ENCODE data around the gene KIF1C. TPM values are rescaled to one million over a fixed set of nuclear protein-coding genes. Genes with fewer than 3 reads are reported as not detected.
A peak's percentile ranks its signal among the peaks of the same experiment; 100 is the strongest.

KIF1C gene
- total and polyA plus RNA-seq, 7 donors, result 46.4 to 164 (median 85.6) TPM

DNA sequence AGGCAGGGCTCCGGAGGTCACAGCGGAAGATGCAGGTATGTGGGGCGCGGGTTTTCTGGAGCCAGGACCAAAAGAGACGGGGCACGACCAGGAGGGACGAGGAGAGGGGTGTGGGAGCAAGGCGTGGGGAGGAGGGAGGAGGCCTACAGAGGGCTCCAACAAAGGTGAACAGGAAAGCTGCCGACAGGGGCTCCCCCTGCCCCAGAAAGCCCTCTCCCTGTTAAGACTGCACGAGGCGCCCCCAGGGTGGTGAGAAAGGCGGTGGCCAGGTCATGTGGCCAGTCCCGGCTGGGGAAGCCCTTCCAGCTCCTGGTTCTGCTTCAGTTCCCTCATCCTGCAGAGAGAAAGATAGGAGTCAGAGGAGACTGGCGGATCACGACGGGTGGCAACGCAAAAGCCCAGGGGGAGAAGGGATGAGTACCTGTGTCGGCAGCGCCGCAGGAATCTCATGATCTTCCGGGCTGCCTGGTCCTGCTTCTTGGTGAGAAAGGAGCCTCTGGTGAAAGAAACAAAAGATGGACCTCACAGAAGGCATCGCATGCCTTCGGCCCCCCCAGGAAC, 29.2 kb upstream of the KIF1C start:
- 48 to 55% methylated on average over 23 of the region's 23 CpGs for WGBS, 2 donors
- TF ChIP-seq EP300 (IDR thresholded peaks at IDR 0.05) (no peak), POLR2A (IDR thresholded peaks at IDR 0.05) (no peak), POLR2AphosphoS5 (IDR thresholded peaks at IDR 0.05) (no peak)
- TF ChIP-seq, protein P1, sequence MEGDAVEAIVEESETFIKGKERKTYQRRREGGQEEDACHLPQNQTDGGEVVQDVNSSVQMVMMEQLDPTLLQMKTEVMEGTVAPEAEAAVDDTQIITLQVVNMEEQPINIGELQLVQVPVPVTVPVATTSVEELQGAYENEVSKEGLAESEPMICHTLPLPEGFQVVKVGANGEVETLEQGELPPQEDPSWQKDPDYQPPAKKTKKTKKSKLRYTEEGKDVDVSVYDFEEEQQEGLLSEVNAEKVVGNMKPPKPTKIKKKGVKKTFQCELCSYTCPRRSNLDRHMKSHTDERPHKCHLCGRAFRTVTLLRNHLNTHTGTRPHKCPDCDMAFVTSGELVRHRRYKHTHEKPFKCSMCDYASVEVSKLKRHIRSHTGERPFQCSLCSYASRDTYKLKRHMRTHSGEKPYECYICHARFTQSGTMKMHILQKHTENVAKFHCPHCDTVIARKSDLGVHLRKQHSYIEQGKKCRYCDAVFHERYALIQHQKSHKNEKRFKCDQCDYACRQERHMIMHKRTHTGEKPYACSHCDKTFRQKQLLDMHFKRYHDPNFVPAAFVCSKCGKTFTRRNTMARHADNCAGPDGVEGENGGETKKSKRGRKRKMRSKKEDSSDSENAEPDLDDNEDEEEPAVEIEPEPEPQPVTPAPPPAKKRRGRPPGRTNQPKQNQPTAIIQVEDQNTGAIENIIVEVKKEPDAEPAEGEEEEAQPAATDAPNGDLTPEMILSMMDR (IDR thresholded peaks at IDR 0.05), result no peak
- Histone ChIP-seq H3K27ac (peak overlapping the region; percentile 91 to 97 (median 95)), H3K4me1 (peaks cover 0 to 55% (median 40%) of the 10 kb centered on the region in 4 donors), H3K27me3 (no peaks in the 10 kb centered on the region), H3K9me3 (no peaks in the 10 kb centered on the region), H3K36me3 (peaks cover 11 to 29% (median 21%) of the 10 kb centered on the region in 4 donors), H3K4me3 (peak overlapping the region; percentile 66 to 71 (median 69))
- no peak for DNase-seq
- intact Hi-C loops (cut with DNase I), result loop anchor here (2.0 kb wide), 1 partner anchor 18 kb away; the partner anchor contains the start of gene CAMTA2

DNA sequence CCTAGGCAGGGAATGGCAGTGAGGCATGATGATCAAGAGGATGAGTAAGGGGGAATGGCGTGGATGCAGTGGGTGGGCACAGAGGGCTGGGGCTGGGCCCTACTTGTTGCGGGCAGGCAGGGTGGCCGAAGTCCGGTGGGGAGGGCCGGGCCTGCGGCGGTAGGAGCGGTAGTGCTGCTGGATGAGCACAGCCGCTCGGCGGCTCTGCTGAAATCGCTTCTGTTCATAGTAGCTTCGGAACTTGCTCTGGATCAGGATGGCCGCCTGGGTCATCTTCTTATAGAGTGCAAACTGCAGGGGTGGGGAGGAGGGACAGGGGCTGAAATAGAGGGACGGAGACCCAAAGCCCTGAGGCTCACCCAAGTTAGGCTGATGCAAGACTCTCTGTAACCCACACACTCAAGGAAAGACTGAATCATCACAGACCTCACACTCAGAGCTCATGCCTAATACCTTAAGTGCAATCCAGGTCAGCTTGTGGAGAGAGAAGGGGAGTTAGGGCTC, 28.7 kb upstream of the KIF1C start:
- peak; percentile 74 for DNase-seq
- Histone ChIP-seq H3K27me3 (no peaks in the 10 kb centered on the region), H3K4me1 (peaks cover 0 to 55% (median 43%) of the 10 kb centered on the region in 4 donors), H3K27ac (peak overlapping the region; percentile 91 to 97 (median 95)), H3K36me3 (peaks cover 14 to 35% (median 25%) of the 10 kb centered on the region in 4 donors), H3K9me3 (no peaks in the 10 kb centered on the region), H3K4me3 (peak overlapping the region; percentile 66 to 71 (median 69))
- 78 to 84% methylated on average over 15 of the region's 15 CpGs for WGBS, 2 donors
- peak; percentile 49 to 78 (median 68) for TF ChIP-seq POLR2AphosphoS5 (IDR thresholded peaks at IDR 0.05)
- TF ChIP-seq POLR2A (IDR thresholded peaks at IDR 0.05), result no peak
- intact Hi-C loops (cut with DNase I), result loop anchor here (2.0 kb wide), 1 partner anchor 18 kb away; the partner anchor contains the start of gene CAMTA2

DNA sequence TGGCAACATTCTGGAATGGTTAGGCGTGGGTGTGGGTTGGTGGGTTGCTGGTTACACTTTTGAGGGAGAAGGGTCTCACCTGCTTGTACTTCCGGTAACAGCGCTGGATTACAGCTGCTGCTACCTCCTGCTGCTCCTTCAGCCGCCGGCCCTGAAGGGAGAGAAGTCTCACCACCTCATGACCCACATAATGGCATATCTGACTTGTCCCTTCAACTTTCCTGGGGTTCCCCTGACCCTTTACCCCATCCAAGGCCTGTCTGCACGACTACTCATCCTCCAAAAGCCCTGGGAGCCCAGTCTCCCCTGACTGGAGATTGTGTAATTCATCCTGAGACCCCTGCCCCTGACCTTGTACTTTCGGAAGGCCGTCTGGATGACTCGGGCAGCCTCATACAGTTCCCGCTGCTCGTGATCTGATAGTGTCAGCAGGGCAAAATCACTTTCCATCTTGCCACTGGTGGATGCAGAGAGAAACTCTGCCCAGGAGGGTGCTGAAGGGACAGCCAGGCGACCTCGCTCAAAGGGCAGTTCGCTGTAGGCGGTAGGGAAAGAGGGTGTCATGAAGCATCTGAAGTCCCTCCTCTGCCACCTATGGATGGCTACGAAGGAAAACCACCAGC, 28.1 kb upstream of the KIF1C start:
- TF ChIP-seq, protein P1 (IDR thresholded peaks at IDR 0.05), result no peak
- TF ChIP-seq POLR2A (IDR thresholded peaks at IDR 0.05) (no peak), POLR2AphosphoS5 (IDR thresholded peaks at IDR 0.05) (peak in 1 of 4 donors; percentile 16)
- DNase-seq, result no peak
- 82 to 88% methylated on average over 16 of the region's 16 CpGs for WGBS, 2 donors
- Histone ChIP-seq H3K4me3 (peak overlapping the region in 2 of 4 donors; percentile 68 to 71), H3K4me1 (peaks cover 0 to 55% (median 46%) of the 10 kb centered on the region in 4 donors), H3K9me3 (no peaks in the 10 kb centered on the region), H3K27me3 (no peaks in the 10 kb centered on the region), H3K36me3 (peaks cover 16 to 40% (median 28%) of the 10 kb centered on the region in 4 donors), H3K27ac (peak overlapping the region; percentile 91 to 97 (median 95))
- intact Hi-C loops (cut with DNase I), result loop anchor here (1.0 to 2.0 kb wide), 2 partner anchors 9 to 17 kb away; partner anchors contain the start of gene CAMTA2

DNA sequence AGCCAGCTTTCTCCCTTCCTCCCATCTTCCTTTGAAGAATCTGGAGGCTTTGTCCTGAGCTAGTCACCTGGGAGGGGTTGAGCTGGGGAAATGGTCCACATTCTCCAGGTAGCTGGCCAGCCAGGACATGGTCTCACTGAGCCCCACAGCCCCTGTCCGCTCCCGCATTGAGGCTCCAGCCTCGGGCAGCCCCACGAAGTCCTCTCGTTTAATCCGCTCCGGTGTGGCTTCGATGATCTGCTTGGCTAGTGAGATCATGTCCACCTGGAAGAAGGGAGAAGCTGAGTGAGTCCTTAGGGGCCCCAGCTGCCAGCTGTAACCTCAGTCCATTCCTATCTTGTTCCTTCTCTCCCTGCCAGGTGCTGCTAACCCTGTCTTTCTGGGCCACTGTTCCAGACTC, 27.5 kb upstream of the KIF1C start:
- intact Hi-C loops (cut with DNase I), result loop anchor here (1.0 kb wide), 1 partner anchor 8 kb away; no protein-coding TSS in a partner anchor
- H3K27me3 ChIP-seq, result no peaks in the 10 kb centered on the region
- no peak overlapping the region for H3K4me3 ChIP-seq
- 95 to 96% methylated on average over 8 of the region's 8 CpGs for WGBS, 2 donors
- peaks cover 0 to 49% (median 45%) of the 10 kb centered on the region in 4 donors for H3K4me1 ChIP-seq
- peak; percentile 63 for DNase-seq
- H3K9me3 ChIP-seq, result no peaks in the 10 kb centered on the region
- H3K36me3 ChIP-seq, result peaks cover 16 to 42% (median 28%) of the 10 kb centered on the region in 4 donors
- TF ChIP-seq, protein P1 (IDR thresholded peaks at IDR 0.05), result no peak
- TF ChIP-seq POLR2AphosphoS5 (IDR thresholded peaks at IDR 0.05), result no peak
- TF ChIP-seq POLR2A (IDR thresholded peaks at IDR 0.05), result no peak
- H3K27ac ChIP-seq, result peak overlapping the region; percentile 91 to 97 (median 95)

DNA sequence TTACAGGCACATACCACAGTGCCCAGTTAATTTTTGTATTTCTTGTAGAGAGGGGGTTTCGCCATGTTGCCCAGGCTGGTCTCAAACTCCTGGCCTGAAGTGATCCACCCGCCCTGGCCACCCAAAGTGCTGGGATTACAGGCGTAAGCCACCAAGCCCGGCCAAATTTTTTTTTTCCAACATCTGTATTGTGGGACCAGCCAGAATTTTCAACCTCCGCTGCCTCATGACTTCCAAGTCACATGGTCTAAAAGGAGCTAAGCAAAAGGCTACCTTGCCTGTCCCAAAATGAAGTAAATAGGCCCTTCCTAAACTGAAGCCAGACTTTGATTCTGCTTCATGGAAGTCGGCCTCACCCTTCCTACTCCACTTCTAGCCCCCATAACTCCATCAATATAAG, 25.9 kb upstream of the KIF1C start:
- peaks cover 21 to 53% (median 33%) of the 10 kb centered on the region in 4 donors for H3K36me3 ChIP-seq
- peak overlapping the region; percentile 31 to 97 (median 46) for H3K27ac ChIP-seq
- 91 to 93% methylated on average over 6 of the region's 6 CpGs for WGBS, 2 donors
- intact Hi-C loops (cut with DNase I), result no loop called here
- TF ChIP-seq EP300 (IDR thresholded peaks at IDR 0.05) (no peak), POLR2A (IDR thresholded peaks at IDR 0.05) (no peak), POLR2AphosphoS5 (IDR thresholded peaks at IDR 0.05) (no peak)
- TF ChIP-seq, protein P1 (IDR thresholded peaks at IDR 0.05), result no peak
- H3K4me1 ChIP-seq, result peaks cover 0 to 35% (median 32%) of the 10 kb centered on the region in 4 donors
- no peaks in the 10 kb centered on the region for H3K9me3 ChIP-seq
- peak; percentile 74 for DNase-seq
- H3K27me3 ChIP-seq, result no peaks in the 10 kb centered on the region
- no peak overlapping the region for H3K4me3 ChIP-seq
